ENCODE results near the gene DLG2. TPM values are rescaled to one million over a fixed set of nuclear protein-coding genes. Genes with fewer than 3 reads are reported as not detected.

Gene DLG2
- total and polyA plus RNA-seq, 2 of the 4 experiments (the other 2 are of a cell fraction): 0.31 to 0.36 TPM

GRCh38 chr11:83480811-83481210 lies 2146.3 kb downstream of the DLG2 start:
- ATAC-seq (ENCODE audit: low read depth) (no peak), DNase-seq (no peak)
- BruUV-seq (replicated peaks): no TSS peak
- Histone ChIP-seq H3K79me1 (ENCODE audit: low read depth in 1 of 2, low read length in 2 of 2) (no peaks in the 10 kb centered on the region), H2BK5ac (ENCODE audit: low read depth, low read length, poor library complexity, severe bottlenecking) (no peak overlapping the region), H2AFZ (replicated peaks; ENCODE audit: low read length, poor library complexity) (no peak overlapping the region), H3K9me3 (ENCODE audit: control insufficient read depth, insufficient read depth, low read length) (no peaks in the 10 kb centered on the region), H3K4me1 (ENCODE audit: control insufficient read depth, insufficient read depth, low read length) (no peaks in the 10 kb centered on the region), H3K18ac (ENCODE audit: low read depth, low read length) (no peak overlapping the region), H3K4ac (ENCODE audit: low read depth, low read length) (no peak overlapping the region), H4K5ac (ENCODE audit: low read depth, low read length) (no peak overlapping the region), H3K27me3 (ENCODE audit: control insufficient read depth, insufficient read depth, low read length) (no peaks in the 10 kb centered on the region; the same call in 1 of the 2 replicates), H3K4me2 (ENCODE audit: low read depth, low read length) (no peak overlapping the region), H2AK9ac (replicated peaks; ENCODE audit: low read depth, low read length, poor library complexity) (no peak overlapping the region), H4K91ac (ENCODE audit: insufficient read depth, low read depth, low read length) (no peak overlapping the region), H3K9me1 (ENCODE audit: insufficient read depth, low read length) (no peaks in the 10 kb centered on the region), H2BK15ac (ENCODE audit: low read depth, low read length) (no peak overlapping the region), H2BK20ac (ENCODE audit: low read depth, low read length) (no peak overlapping the region), H4K8ac (ENCODE audit: low read depth in 2 of 2, low read length in 2 of 2) (no peak overlapping the region), H3K36me3 (ENCODE audit: control insufficient read depth, insufficient read depth, low read length) (no peaks in the 10 kb centered on the region), H4K20me1 (ENCODE audit: insufficient read depth, low read length) (no peaks in the 10 kb centered on the region), H3K56ac (ENCODE audit: extremely low read depth, insufficient read depth, low read length) (no peak overlapping the region), H3K14ac (replicated peaks; ENCODE audit: low read depth, low read length) (no peak overlapping the region), H2AK5ac (ENCODE audit: low read depth, low read length) (no peak overlapping the region), H3K27ac (ENCODE audit: insufficient read depth, low read length) (no peak overlapping the region), H3K23ac (ENCODE audit: low read depth, low read length) (no peak overlapping the region), H3K9ac (ENCODE audit: low read depth, low read length) (no peak overlapping the region), H2BK120ac (ENCODE audit: low read depth, low read length) (no peak overlapping the region), H3K4me3 (ENCODE audit: insufficient read depth, low read depth, low read length) (no peak overlapping the region)
- no peak for TF ChIP-seq RAD21 (IDR thresholded peaks at IDR 0.05; ENCODE audit: low read length)
- TF ChIP-seq ELK1 (IDR thresholded peaks at IDR 0.05; ENCODE audit: borderline replicate concordance, low read depth, low read length): no peak
- no peak for TF ChIP-seq SMC3 (IDR thresholded peaks at IDR 0.05; ENCODE audit: low read depth, low read length)
- no peak for TF ChIP-seq CHD1 (IDR thresholded peaks at IDR 0.05; ENCODE audit: low read depth, low read length)
- TF ChIP-seq BHLHE40 (IDR thresholded peaks at IDR 0.05; ENCODE audit: low read depth, low read length): no peak
- no peak for TF ChIP-seq POLR2A (IDR thresholded peaks at IDR 0.05; ENCODE audit: low read depth, low read length)
- TF ChIP-seq MAFK (IDR thresholded peaks at IDR 0.05; ENCODE audit: low read depth, low read length): no peak
- no peak for TF ChIP-seq FOS (IDR thresholded peaks at IDR 0.05; ENCODE audit: low read depth, low read length)
- TF ChIP-seq CTCF (conservative IDR thresholded peaks at IDR 0.05; ENCODE audit: low read depth, low read length): no peak
- no peak for TF ChIP-seq RCOR1 (IDR thresholded peaks at IDR 0.05; ENCODE audit: insufficient replicate concordance, low read length)
- TF ChIP-seq USF2 (IDR thresholded peaks at IDR 0.05; ENCODE audit: low read depth, low read length): no peak
- no peak for TF ChIP-seq NFE2L2 (IDR thresholded peaks at IDR 0.05; ENCODE audit: low read depth, low read length)
- intact Hi-C loops (cut with micrococcal nuclease): no loop called here
- WGBS, 2 experiments (ENCODE audit: extremely low coverage in 2 of 2, insufficient read length in 1 of 2): no CpG with 5 or more reads among the region's 3 CpGs
- ChIA-PET CTCF (no interaction called here), POLR2A (ENCODE audit: unreplicated experiment) (no interaction called here)
- dilution Hi-C loops (cut with HindIII; ENCODE audit: low sequenced_read_pairs, unreplicated experiment): no loop called here
- in situ Hi-C loops (cut with MboI; ENCODE audit: low sequenced_read_pairs): no loop called here

Data from IMR-90 (cell line).